HEK293 (cell line): ENCODE measurements around the gene OR10A6.

ENCODE experiments used
- GLI4 ChIP-seq: fragments of 450-650 bp; formaldehyde crosslinking; IDR thresholded peaks from 2 replicates; pipeline ENCODE4 v1.5.1; 2016; ENCODE audit warnings: missing biosample characterization, missing genetic modification characterization
- KLF8 ChIP-seq: fragments of 450-650 bp; formaldehyde crosslinking; IDR thresholded peaks from 2 replicates; pipeline ENCODE4 v1.5.1; 2016; ENCODE audit warnings: missing biosample characterization, missing genetic modification characterization
- MYNN ChIP-seq: fragments of 450-650 bp; formaldehyde crosslinking; IDR thresholded peaks from 2 replicates; pipeline ENCODE4 v1.5.1; 2016; ENCODE audit warnings: missing biosample characterization, missing genetic modification characterization, borderline replicate concordance
- REST ChIP-seq: fragments of 450-650 bp; formaldehyde crosslinking; IDR thresholded peaks from 2 replicates; pipeline ENCODE4 v1.5.1; 2016; ENCODE audit warnings: missing biosample characterization, missing genetic modification characterization
- SP3 ChIP-seq: fragments of 450-650 bp; formaldehyde crosslinking; IDR thresholded peaks from 2 replicates; pipeline ENCODE4 v1.5.1; 2016; ENCODE audit warnings: missing biosample characterization, missing genetic modification characterization
- YY1 ChIP-seq: fragments of 450-650 bp; formaldehyde crosslinking; IDR thresholded peaks from 2 replicates; pipeline ENCODE4 v1.5.1; 2018; ENCODE audit warnings: missing biosample characterization, missing genetic modification characterization
- ZBTB7A ChIP-seq: fragments of 450-650 bp; formaldehyde crosslinking; IDR thresholded peaks from 2 replicates; pipeline ENCODE4 v1.5.1; 2016; ENCODE audit warnings: low read depth, missing biosample characterization, missing genetic modification characterization
- ZNF423 ChIP-seq: fragments of 450-650 bp; formaldehyde crosslinking; IDR thresholded peaks from 2 replicates; pipeline ENCODE4 v1.5.1; 2016; ENCODE audit warnings: missing biosample characterization, missing genetic modification characterization
- TF ChIP-seq, protein P1 (sequence below): fragments of 450-650 bp; formaldehyde crosslinking; IDR thresholded peaks from 2 replicates; pipeline ENCODE4 v1.5.1; 2016; ENCODE audit warnings: missing biosample characterization, missing genetic modification characterization
- TF ChIP-seq, protein P2 (sequence below): fragments of 450-650 bp; formaldehyde crosslinking; IDR thresholded peaks from 2 replicates; pipeline ENCODE4 v1.5.1; 2016; ENCODE audit warnings: missing biosample characterization, missing genetic modification characterization, low read depth
- TF ChIP-seq, protein P3 (sequence below): fragments of 450-650 bp; formaldehyde crosslinking; IDR thresholded peaks from 2 replicates; pipeline ENCODE4 v1.5.1; 2017; ENCODE audit warnings: missing biosample characterization, missing genetic modification characterization
- TF ChIP-seq, protein P4 (sequence below): fragments of 450-650 bp; formaldehyde crosslinking; IDR thresholded peaks from 2 replicates; pipeline ENCODE4 v1.5.1; 2016; ENCODE audit warnings: missing biosample characterization, missing genetic modification characterization

DNA sequence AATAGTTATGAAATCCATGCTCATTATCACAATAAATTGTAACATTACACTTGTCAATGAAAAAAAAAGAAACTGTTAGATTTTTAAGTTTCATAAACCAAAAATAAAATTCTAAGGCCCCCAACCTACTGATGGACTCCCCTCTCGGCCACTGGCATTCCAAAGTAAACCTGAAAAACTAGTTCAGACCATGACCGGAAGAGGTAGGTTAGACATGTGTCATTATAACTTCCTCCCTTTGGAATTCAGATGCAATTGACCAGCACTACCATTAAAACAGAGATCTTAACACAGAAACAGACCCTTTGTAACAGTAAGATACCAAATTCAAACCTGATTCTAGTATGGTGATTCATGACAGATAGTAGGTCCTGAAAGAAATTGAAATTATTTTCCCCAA is 12.9 kb downstream of the OR10A6 start:
- TF ChIP-seq, protein P1, sequence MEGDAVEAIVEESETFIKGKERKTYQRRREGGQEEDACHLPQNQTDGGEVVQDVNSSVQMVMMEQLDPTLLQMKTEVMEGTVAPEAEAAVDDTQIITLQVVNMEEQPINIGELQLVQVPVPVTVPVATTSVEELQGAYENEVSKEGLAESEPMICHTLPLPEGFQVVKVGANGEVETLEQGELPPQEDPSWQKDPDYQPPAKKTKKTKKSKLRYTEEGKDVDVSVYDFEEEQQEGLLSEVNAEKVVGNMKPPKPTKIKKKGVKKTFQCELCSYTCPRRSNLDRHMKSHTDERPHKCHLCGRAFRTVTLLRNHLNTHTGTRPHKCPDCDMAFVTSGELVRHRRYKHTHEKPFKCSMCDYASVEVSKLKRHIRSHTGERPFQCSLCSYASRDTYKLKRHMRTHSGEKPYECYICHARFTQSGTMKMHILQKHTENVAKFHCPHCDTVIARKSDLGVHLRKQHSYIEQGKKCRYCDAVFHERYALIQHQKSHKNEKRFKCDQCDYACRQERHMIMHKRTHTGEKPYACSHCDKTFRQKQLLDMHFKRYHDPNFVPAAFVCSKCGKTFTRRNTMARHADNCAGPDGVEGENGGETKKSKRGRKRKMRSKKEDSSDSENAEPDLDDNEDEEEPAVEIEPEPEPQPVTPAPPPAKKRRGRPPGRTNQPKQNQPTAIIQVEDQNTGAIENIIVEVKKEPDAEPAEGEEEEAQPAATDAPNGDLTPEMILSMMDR = no peak
- TF ChIP-seq REST (tag by site-specific recombination) (no peak), ZNF423 (tag by site-specific recombination) (no peak), SP3 (tag by site-specific recombination) (no peak), KLF8 (tag by site-specific recombination) (no peak), ZBTB7A (tag by site-specific recombination) (no peak), MYNN (tag by site-specific recombination) (no peak), GLI4 (tag by site-specific recombination) (no peak), YY1 (no peak)
- TF ChIP-seq, protein P2, sequence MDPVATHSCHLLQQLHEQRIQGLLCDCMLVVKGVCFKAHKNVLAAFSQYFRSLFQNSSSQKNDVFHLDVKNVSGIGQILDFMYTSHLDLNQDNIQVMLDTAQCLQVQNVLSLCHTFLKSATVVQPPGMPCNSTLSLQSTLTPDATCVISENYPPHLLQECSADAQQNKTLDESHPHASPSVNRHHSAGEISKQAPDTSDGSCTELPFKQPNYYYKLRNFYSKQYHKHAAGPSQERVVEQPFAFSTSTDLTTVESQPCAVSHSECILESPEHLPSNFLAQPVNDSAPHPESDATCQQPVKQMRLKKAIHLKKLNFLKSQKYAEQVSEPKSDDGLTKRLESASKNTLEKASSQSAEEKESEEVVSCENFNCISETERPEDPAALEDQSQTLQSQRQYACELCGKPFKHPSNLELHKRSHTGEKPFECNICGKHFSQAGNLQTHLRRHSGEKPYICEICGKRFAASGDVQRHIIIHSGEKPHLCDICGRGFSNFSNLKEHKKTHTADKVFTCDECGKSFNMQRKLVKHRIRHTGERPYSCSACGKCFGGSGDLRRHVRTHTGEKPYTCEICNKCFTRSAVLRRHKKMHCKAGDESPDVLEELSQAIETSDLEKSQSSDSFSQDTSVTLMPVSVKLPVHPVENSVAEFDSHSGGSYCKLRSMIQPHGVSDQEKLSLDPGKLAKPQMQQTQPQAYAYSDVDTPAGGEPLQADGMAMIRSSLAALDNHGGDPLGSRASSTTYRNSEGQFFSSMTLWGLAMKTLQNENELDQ = no peak
- TF ChIP-seq, protein P3, sequence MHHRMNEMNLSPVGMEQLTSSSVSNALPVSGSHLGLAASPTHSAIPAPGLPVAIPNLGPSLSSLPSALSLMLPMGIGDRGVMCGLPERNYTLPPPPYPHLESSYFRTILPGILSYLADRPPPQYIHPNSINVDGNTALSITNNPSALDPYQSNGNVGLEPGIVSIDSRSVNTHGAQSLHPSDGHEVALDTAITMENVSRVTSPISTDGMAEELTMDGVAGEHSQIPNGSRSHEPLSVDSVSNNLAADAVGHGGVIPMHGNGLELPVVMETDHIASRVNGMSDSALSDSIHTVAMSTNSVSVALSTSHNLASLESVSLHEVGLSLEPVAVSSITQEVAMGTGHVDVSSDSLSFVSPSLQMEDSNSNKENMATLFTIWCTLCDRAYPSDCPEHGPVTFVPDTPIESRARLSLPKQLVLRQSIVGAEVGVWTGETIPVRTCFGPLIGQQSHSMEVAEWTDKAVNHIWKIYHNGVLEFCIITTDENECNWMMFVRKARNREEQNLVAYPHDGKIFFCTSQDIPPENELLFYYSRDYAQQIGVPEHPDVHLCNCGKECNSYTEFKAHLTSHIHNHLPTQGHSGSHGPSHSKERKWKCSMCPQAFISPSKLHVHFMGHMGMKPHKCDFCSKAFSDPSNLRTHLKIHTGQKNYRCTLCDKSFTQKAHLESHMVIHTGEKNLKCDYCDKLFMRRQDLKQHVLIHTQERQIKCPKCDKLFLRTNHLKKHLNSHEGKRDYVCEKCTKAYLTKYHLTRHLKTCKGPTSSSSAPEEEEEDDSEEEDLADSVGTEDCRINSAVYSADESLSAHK = no peak
- TF ChIP-seq, protein P4, sequence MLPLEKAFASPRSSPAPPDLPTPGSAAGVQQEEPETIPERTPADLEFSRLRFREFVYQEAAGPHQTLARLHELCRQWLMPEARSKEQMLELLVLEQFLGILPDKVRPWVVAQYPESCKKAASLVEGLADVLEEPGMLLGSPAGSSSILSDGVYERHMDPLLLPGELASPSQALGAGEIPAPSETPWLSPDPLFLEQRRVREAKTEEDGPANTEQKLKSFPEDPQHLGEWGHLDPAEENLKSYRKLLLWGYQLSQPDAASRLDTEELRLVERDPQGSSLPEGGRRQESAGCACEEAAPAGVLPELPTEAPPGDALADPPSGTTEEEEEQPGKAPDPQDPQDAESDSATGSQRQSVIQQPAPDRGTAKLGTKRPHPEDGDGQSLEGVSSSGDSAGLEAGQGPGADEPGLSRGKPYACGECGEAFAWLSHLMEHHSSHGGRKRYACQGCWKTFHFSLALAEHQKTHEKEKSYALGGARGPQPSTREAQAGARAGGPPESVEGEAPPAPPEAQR (tag by site-specific recombination) = no peak
